HS-27A (cell line): ENCODE measurements around the gene AGPAT3.

Experiments
- DNase-seq: peaks from one replicate; pipeline ENCODE4 v3.0.0-alpha.2; 2012; ENCODE audit warnings: low read depth, missing footprints

AGPAT3 gene

DNA sequence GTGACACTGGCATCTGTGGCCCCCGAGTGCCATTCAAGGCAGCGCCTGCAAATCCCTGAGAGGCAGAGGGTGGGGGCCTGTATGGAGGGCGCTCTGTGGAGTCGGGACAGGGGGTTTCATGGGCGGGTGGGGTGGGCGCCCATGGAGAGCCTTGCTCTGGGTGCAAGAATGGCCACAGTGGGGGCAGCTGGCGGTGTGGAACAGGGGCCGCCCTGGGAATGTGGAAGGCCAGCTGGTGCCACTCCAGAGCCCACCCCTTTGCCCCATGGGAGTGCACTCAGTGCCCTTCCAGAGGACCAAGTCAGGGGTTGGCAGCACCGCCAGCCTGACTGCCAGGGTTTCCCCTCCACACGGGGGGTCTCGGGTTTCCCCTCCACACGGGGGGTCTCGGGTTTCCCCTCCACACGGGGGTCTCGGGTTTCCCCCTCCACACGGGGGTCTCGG is 92.1 kb downstream of the AGPAT3 start:
- no peak for DNase-seq

DNA sequence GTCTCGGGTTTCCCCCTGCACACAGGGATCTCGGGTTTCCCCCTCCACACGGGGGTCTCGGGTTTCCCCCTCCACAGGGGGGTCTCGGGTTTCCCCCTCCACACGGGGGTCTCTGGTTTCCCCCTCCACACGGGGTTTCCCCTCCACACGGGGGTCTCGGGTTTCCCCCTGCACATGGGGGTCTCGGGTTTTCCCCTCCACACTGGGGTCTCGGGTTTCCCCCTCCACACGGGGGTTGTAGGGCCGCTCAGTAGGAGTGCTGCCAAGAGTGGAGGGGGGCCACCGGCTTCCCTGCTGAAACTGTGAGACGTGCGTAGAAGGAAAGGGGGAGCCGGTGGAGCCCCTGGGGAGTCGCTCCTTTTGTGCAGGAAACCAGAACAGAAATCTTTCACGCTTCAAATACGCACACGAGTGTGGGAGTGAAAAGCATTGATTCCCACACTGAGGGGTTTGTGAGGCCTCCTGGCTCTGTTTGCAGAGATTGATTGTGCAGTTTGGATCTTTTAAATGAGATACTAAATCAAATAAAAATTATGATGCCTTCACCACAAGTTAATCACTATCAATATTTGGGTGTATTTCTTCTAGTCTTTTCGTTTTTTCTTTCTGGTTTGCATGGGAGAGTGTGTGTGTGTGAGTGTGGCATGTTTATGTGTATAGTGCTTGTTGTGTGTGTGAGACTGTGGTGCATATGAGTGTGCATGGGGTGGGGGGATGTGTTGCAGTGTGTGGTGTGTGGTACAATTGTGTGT is 92.8 kb downstream of the AGPAT3 start:
- no peak for DNase-seq

DNA sequence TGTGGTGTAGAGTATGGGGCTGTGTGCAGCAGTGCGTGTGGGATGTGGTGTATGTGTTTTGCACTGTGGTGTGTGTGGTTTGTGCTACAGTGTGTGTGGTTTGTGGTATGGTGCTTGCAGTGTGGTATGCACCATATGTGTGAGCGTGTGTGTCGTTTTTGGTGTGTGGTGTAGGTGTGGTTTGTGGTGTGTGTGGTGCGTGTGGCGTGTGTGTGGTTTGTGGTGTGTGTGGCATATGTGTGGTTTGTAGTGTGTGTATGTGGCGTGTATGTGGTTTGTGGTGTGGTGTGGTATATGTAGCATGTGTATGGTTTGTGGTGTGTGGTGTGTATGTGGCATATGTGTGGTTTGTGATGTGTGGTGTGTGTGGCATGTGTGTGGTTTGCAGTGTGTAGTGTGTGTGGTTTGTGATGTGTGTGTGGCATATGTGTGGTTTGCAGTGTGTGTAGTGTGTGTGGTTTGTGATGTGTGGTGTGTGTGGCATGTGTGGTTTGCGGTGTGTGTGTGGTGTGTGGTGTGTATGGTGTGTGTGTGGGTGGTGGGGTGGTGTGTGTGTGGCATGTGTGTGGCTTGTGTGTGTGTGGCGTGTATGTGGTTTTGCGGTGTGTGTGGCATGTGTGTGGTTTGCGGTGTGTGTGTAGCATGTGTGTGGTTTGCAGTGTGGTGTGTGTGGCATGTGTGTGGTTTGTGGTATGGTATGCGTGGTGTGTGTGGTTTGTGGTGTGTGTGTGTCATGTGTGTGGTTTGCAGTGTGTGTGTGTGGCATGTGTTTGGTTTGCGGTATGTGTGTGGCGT is 93.5 kb downstream of the AGPAT3 start:
- DNase-seq: no peak

DNA sequence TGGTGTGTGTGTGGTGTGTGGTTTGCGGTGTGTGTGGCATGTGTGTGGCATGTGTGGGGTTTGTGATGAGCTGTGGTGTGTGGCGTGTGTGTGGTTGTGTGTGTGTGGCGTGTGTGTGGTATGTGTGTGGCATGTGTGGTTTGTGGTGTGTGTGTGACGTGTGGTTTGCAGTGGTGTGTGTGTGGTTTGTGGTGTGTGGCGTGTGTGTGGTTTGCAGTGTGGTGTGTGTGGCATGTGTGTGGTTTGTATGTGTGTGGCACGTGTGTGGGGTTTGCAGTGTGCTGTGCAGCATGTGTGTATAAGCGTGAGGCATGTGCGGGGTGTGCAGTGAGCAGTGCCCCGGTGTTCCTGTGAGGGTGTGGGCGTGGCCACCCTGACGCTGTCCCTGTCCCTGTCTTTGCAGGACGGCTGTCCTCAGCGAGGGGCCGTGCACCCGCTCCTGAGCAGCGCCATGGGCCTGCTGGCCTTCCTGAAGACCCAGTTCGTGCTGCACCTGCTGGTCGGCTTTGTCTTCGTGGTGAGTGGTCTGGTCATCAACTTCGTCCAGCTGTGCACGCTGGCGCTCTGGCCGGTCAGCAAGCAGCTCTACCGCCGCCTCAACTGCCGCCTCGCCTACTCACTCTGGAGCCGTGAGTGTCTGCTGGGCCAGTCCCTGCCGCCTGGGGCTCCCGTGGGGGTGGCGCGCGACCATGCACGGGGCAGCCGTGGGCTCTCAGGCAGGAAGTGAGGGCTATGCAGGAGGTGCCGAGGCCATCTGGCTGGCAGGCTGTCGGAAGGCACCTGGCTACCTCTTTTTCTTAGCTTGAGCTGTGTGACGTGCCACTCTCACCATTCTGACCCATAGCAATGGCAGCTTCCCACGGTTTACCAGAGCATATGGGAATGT is 94.5 kb downstream of the AGPAT3 start:
- DNase-seq: no peak

DNA sequence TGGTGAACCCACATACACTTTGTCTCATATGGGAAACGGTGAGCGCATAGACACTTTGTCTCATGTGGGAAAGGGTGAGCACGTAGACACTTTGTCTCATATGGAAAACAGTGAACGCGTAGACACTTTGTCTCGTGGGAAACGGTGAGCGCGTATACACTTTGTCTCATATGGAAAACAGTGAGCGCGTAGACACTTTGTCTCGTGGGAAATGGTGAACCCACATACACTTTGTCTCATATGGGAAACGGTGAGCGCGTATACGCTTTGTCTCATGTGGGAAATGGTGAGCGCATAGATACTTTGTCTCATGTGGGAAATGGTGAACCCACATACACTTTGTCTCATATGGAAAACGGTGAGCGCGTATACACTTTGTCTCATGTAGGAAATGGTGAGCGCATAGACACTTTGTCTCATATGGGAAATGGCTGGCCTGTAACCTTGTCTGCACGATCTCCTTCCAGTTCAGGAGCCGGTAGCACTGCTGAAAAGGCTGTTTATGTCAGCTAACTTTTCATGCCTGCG is 96.4 kb downstream of the AGPAT3 start:
- no peak for DNase-seq

DNA sequence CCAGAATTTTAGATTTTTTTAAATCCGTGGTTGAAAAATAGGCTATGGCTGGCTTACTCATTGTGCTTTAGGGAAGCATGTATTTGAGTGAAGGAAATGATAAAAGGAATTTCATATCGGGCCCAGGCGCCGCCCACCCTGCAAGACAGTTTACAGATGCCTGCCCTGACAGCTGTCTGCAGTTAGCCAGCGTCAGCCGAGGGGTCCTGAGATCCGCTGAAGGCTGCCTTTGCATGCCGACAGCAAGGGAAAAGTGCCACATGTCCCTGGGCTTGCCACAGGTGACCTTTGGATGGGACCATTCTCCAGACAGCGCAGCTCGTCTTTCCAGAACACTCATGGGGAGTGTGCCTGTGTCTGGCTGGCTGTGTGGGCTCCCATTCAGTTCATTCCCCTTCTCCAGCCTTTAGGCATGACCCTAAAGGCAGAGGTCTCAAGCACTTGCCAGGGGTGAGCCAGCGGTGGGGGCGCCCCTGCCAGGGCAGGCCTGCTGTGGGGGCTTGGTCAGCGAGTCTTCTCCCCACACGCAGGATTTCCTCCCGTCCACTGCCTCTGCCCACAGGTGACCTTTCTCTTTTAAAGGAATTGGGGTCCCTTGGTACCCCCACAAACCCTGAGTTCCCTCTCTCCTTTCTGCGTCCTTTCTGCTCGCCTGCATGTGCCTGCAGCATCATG is 101.0 kb downstream of the AGPAT3 start:
- DNase-seq: no peak

DNA sequence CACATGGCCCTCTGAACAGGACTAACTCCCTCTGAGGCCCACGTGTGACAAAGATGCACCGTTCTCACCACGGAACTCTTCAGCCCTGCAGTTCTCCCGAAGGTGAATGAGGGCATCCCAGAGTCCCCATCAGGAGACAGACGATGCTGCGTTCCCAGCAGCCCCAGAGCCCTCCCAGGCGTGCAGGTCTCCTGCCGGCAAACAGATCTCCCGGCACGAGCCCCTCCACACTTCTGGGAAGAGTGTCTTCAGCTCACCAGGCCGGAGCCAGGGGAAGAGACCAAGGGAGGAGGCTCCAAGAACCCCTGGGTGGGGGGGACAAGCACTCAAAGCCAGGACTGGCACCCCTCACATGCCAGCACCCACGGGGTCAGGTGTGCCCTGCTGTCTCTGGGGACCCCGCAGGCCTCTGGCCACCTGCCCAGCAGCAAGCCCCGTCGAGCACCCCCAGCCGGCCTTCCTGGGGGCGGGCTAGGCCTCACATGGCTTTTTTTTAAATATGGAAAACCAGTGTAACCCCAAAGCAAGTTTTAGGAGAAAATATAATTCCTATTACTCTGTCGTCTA is 102.0 kb downstream of the AGPAT3 start:
- DNase-seq: no peak

DNA sequence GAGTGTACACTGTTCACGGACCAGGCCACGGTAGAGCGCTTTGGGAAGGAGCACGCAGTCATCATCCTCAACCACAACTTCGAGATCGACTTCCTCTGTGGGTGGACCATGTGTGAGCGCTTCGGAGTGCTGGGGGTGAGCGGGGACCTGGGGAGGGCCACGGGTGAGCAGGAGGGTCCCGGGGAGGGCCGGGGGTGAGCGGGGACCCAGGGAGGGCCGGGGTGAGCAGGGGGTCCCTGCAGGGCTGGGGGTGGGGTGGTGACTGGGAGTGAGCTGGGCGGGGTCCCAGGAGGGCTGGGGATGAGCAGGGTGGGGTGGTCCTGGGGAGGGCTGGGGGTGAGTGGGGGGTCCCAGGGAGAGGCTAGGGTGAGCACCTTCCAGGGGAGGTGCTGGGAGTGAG is 103.0 kb downstream of the AGPAT3 start:
- no peak for DNase-seq

DNA sequence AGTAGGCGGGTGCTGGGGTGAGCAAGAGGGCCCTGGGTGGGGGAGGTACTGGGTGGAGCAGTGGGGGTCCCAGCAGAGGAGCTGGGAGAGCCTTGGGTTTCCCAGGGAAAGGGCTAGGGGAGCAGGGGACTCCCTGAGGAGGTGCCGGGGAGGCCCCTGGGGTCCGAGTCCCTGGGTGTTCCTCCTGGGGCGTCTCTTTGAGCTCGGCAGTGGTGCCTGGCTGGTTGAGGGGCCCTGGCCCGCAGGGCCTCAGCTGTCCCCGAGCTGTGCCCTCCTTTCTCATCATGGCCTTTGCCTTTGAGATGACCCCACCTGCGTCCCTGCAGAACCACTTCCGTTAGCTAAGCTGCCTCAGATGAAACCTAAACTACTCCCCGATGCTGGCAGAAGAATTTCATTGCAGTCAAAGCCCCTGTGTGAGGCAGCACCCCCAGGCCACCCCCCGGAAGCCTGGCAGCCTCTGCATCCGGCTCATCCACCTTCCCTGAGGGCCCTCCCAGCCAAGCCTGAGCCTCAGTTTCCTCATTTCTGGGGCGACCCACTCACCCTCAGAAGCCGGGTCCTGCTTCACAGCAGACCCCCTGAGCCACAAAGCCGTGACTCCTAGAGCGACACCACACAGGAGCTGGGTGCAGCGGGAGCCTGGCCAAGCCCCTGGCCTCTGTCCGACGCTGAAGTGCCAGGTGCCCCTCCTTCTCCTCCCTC is 103.5 kb downstream of the AGPAT3 start:
- no peak for DNase-seq

DNA sequence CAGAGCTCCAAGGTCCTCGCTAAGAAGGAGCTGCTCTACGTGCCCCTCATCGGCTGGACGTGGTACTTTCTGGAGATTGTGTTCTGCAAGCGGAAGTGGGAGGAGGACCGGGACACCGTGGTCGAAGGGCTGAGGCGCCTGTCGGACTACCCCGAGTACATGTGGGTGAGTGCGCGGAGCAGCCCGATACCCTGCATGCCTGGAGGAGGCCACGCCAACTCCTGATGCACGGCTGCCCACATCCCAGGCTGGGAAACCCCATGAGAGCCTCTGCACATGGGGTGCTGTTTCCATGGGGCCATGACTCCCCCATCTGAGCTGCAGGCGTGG is 104.1 kb downstream of the AGPAT3 start:
- DNase-seq: no peak

DNA sequence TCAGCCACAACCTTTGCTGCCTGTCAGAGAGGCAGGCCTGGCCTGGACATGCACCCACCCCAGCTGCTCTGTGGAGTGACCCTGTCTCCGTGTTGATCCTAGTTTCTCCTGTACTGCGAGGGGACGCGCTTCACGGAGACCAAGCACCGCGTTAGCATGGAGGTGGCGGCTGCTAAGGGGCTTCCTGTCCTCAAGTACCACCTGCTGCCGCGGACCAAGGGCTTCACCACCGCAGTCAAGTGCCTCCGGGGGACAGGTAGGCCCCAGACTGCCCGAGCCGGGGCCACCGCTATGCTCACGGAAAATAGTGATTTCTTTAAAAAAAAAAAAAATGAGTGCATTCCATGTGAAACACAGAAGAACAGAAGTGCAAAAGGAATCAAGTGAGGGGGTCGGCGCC is 105.5 kb downstream of the AGPAT3 start:
- DNase-seq: no peak

DNA sequence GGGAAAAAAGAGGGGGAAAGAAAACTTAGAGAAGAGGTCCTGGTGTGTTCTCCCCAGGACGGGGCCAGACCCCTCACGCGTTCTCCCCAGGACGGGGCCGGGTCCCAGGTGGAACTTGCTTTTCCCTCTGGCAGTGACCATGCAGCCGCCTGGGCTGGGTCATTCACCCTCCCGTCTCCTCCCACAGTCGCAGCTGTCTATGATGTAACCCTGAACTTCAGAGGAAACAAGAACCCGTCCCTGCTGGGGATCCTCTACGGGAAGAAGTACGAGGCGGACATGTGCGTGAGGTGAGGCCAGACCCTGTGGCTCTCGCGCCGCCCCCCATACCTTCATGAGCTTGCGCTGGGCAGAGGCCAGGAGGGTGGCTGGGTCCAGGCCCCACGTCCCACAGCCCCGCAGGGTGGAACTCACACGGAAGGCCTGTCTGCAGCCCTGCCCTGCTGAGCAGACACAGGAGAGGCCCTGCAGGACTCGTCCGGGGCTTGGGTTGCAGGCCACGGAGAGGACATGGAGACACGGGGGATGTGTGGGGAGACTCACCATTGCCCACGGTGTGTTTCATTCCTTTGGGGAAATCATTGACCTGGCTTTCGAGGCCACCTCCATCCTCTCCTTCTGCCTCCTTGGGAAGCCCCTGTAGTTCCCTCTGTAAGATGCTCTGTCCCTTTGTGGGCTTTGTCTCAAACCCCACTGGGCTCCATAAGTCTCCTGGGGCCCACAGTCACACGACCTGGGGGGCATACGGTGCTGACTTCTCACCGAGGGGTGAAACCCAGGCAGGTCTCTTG is 106.4 kb downstream of the AGPAT3 start:
- DNase-seq: no peak

DNA sequence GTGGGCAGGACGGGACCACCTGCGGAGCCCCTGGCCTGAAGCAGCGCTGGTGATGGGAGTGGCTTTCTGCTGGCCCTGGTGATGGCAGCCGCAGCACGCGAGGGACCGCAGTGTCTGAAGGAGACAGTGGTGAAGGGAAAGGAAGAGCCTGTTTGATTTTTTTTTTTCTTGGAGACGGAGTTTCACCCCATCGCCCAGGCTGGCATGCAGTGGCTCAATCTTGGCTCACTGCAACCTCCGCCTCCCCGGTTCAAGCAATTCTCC is 106.9 kb downstream of the AGPAT3 start:
- no peak for DNase-seq

DNA sequence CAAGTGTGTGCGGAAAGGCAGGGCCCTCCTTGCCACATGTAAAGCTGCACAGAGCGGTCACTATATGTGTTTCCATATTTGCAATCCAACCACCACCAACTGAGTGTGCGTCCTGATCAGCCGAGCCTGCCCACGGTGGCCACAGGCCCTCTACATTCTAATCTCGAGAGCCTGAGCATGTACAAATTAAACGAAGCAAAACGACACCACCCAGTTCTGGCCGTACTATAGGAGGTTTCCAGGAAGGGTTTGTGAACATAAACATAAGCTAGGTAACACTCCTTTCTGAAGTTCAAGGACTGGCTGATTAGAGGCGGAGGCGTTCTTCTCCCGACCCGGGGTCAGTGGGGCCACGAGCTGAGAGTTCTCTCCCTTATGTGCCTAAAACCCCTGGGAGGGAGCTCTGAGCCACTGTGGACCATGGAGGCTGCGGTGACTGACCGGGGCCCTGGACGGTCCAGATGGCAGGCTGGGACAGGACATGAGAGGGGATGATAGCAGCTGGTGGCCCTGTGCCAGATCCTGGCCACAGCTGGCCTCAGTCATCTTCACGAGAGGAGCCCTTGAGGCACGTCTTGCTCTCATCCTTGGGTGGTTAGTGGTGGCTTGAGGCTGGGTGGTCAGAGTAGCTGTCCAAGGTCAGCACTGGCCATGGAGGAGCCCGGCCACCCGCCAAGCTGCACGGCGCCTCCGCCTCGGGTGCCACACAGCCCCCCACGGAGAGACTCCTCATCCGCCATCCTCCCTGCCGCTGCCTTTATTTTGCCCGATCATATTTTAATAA is 108.0 kb downstream of the AGPAT3 start:
- DNase-seq: no peak

DNA sequence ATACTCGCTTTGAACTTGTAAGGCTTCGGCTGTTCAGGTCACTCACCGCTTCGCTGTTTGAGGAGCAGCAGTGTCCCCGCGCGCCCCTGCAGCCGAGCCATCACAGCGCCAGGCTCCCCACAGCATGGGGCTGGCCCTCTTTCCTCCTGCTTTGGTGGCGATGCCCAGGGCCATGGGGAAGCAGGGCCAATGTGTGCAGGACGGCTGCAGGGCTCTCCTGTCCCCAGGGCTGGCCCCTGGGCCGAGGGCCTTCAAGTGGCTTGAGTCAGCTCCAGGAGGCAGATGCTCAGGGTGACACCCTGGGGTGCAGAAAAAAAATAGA is 108.6 kb downstream of the AGPAT3 start:
- no peak for DNase-seq

DNA sequence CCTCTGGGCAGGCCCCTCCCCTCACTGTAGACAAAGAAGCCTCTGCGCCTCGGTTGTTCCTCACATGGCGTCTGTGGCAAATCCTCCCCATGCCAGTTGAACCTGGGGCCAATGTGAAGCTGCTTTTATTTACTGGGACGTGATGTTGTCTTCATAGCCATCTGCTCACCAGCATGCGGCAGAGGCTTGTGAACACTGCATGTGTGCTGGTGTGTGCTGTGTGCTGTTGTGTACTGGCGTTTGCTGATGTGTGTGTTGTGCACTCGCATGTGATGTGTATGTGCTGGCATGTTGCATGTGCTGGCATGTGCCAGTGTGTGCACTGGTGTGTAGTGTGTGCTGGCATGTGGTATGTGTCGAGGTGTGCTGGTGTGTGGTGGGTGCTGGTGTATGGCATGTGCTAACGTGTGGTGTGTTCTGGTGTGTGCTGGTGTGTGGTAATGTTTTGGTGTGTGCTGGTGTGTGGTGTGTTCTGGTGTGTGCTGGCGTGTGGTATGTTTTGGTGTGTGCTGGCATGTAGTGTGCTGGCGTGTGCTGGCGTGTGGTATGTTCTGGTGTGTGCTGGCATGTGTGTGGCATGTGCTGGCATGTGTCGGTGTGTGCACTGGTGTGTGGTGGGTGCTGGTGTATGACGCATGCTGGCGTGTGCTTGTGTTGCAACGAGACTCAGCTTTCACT is 109.9 kb downstream of the AGPAT3 start:
- DNase-seq: no peak

DNA sequence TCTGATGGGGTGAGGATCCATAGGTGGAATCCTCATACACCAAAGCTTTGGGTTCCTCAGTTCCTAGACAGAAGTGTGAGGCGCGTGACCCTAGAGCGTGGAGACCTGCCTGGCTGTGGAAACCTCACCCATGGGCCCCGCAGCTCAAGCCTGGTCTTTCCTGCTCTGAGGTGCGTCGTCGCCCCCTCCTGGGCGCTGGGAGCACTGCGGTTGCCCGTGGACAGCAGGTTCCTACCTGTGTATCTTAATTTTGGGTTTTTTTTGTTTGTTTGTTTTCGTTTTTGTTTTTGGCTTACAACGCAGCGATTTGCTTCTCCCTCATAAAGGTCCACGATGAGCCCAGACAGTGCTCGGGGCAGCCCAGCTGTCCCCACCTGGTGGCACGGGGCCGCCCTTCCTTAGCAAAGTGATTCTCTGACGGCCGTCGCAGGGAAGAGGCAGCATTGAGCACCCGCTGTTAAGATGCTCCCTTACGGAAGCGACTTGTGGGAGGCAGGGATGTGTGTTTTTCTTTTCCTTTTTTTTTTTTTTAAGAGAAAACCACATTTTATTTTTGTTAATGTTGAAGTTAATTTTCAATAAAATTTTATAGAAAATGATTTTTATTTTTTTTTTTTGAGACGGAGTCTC is 110.6 kb downstream of the AGPAT3 start:
- DNase-seq: no peak

DNA sequence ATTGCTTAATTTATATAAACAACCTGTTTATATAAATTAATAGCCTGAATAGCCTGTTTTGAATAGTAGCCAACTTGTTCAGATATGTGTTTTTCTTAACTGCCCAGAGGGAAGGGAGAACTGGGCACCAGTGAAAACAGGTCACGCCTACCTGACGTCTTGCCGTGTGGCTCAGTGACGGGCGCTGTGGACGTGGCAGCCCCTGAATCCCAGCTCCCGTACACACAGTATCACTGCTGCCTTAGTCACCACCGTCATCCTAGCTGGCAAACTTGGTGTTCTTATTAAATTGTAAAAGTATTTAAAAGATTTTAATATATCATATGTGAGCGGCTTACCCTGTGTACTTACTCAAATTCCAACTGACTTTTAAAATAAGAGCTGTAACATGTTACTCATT is 111.6 kb downstream of the AGPAT3 start:
- no peak for DNase-seq

DNA sequence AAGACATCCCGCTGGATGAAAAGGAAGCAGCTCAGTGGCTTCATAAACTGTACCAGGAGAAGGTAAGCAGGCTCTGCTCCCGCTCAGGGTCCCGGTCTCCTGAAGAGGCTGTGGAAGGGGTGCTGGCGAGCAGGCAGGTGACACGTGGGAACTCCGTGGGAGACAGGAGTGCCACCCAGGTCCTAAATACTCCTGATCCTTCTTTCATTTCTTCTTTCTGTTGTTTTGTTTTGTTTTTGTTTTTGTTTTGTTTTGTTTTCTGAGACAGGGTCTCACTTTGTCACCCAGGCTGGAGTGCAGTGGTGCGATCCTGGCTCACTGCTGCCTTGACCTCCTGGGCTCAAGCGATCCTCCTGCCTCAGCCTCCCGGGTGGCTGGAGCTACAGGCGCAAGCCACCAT is 113.0 kb downstream of the AGPAT3 start:
- no peak for DNase-seq
